Trophoblast cell (in vitro differentiated cells and primary cell): ENCODE results near the gene TALDO1.

ENCODE experiments used
- DNase-seq, 2 donors: peaks; one replicate each; pipeline ENCODE4 v3.0.0-alpha.2; 2016
- H2AFZ ChIP-seq: 2 replicates; pipeline ENCODE4 v1.6.1; 2013; ENCODE audit warnings: low read length, moderate library complexity, mild to moderate bottlenecking; ENCODE audit not compliant: insufficient read depth, poor library complexity
- H2AK5ac ChIP-seq: 2 replicates; pipeline ENCODE4 v1.6.1; 2013; ENCODE audit warnings: mild to moderate bottlenecking, low read length
- H2BK120ac ChIP-seq: 2 replicates; pipeline ENCODE4 v1.6.1; 2013; ENCODE audit warnings: low read length, mild to moderate bottlenecking, moderate library complexity; ENCODE audit not compliant: insufficient read depth, poor library complexity
- H2BK12ac ChIP-seq: 2 replicates; pipeline ENCODE4 v1.6.1; 2013; ENCODE audit warnings: mild to moderate bottlenecking, low read length, moderate library complexity
- H2BK5ac ChIP-seq: 2 replicates; pipeline ENCODE4 v1.6.1; 2013; ENCODE audit warnings: low read length, low read depth, moderate library complexity, mild to moderate bottlenecking; ENCODE audit not compliant: poor library complexity
- H3K14ac ChIP-seq: 2 replicates; pipeline ENCODE4 v1.6.1; 2013; ENCODE audit warnings: mild to moderate bottlenecking, low read length
- H3K18ac ChIP-seq: 2 replicates; pipeline ENCODE4 v1.6.1; 2013; ENCODE audit warnings: mild to moderate bottlenecking, low read length
- H3K23ac ChIP-seq: 2 replicates; pipeline ENCODE4 v1.6.1; 2013; ENCODE audit warnings: low read length
- H3K27ac ChIP-seq: 2 replicates; pipeline ENCODE4 v1.5.1; 2013; ENCODE audit warnings: low read depth, mild to moderate bottlenecking, inconsistent platforms, low read length, moderate library complexity
- H3K27me3 ChIP-seq: 2 replicates; pipeline ENCODE4 v1.6.1; 2013; ENCODE audit warnings: inconsistent platforms, mild to moderate bottlenecking, low read length, moderate library complexity; ENCODE audit not compliant: insufficient read depth
- H3K36me3 ChIP-seq, 2 experiments: 1 replicate in 1 of 2; 2 replicates in 1 of 2; pipeline ENCODE4 v1.6.1; 2013; ENCODE audit warnings: low read length in 2 of 2, mild to moderate bottlenecking in 2 of 2, moderate library complexity in 1 of 2; ENCODE audit not compliant: insufficient read depth in 2 of 2, control insufficient read depth in 1 of 2
- H3K4ac ChIP-seq: 2 replicates; pipeline ENCODE4 v1.6.1; 2013; ENCODE audit warnings: low read depth, mild to moderate bottlenecking, low read length, moderate library complexity
- H3K4me1 ChIP-seq, 2 experiments: 1 replicate in 1 of 2; 2 replicates in 1 of 2; pipeline ENCODE4 v1.6.1; 2013; ENCODE audit warnings: low read length in 2 of 2, mild to moderate bottlenecking in 2 of 2, moderate library complexity in 1 of 2; ENCODE audit not compliant: insufficient read depth in 2 of 2, control insufficient read depth in 1 of 2
- H3K4me2 ChIP-seq: 2 replicates; pipeline ENCODE4 v1.6.1; 2013; ENCODE audit warnings: inconsistent platforms, mild to moderate bottlenecking, low read length, moderate library complexity
- H3K4me3 ChIP-seq: 2 replicates; pipeline ENCODE4 v1.5.1; 2013; ENCODE audit warnings: mild to moderate bottlenecking, low read depth, low read length, inconsistent platforms
- H3K79me1 ChIP-seq: one replicate; pipeline ENCODE4 v1.6.1; 2013; ENCODE audit warnings: low read length
- H3K79me2 ChIP-seq: 2 replicates; pipeline ENCODE4 v1.6.1; 2013; ENCODE audit warnings: low read length, mild to moderate bottlenecking; ENCODE audit not compliant: control insufficient read depth, insufficient read depth, poor library complexity
- H3K9ac ChIP-seq: 2 replicates; pipeline ENCODE4 v1.6.1; 2013; ENCODE audit warnings: mild to moderate bottlenecking, low read length
- H3K9me3 ChIP-seq: 2 replicates; pipeline ENCODE4 v1.6.1; 2013; ENCODE audit warnings: low read depth, mild to moderate bottlenecking, control low read depth, inconsistent platforms, low read length; ENCODE audit not compliant: insufficient read depth
- H4K12ac ChIP-seq: 2 replicates; pipeline ENCODE4 v1.6.1; 2013; ENCODE audit warnings: low read depth, mild to moderate bottlenecking, low read length, moderate library complexity
- H4K8ac ChIP-seq: 2 replicates; pipeline ENCODE4 v1.6.1; 2013; ENCODE audit warnings: low read depth, mild to moderate bottlenecking, low read length, moderate library complexity
- H4K91ac ChIP-seq: one replicate; pipeline ENCODE4 v1.6.1; 2013; ENCODE audit warnings: low read depth, mild to moderate bottlenecking, low read length, moderate library complexity
- WGBS: extraction: QIAGEN DNeasy Blood & Tissue Kit; methylation state at CpG from one replicate; pipeline ENCODE4 v1.1.7; 2013; ENCODE audit warnings: missing lambda C conversion rate; ENCODE audit not compliant: insufficient read length, insufficient coverage; ENCODE audit errors: extremely low coverage; 5-methylcytosine and 5-hydroxymethylcytosine counted together

Gene TALDO1

DNA sequence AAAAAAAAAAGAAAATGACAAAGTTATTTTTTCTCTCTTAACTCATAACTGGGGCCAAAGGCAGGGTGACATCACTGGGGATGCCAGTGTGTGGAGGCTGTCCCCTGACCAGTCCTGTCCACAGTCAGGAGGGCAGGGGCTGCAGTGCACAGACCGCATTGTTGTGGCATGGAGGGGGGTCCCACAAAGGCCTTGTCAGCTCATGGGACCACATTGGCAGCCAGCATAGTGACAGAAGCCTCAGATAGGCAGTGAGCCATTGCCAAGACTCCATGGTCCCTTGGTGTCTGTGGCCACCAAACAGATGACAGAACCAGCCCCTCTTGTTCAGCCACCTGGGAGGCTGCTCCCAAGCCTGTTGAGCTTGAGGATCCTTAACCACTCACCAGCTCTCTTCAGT, 47.5 kb upstream of the TALDO1 start:
- no CpG with 5 or more reads among the region's 1 CpG for WGBS

GRCh38 chr11:701741-702461, 45.4 kb upstream of the TALDO1 start:
- Histone ChIP-seq H3K14ac (no peak overlapping the region), H4K12ac (no peak overlapping the region), H4K8ac (no peak overlapping the region), H3K4me3 (no peak overlapping the region), H3K79me1 (peaks cover 19% of the 10 kb centered on the region), H2BK120ac (no peak overlapping the region), H2AK5ac (no peak overlapping the region), H3K27ac (no peak overlapping the region), H4K91ac (no peak overlapping the region), H3K9me3 (no peaks in the 10 kb centered on the region), H3K4ac (no peak overlapping the region), H3K79me2 (peaks cover 13% of the 10 kb centered on the region), H2AFZ (no peak overlapping the region), H3K4me1 (peaks cover 17 to 23% of the 10 kb centered on the region in 2 experiments), H3K23ac (no peak overlapping the region), H3K4me2 (no peak overlapping the region), H2BK12ac (no peak overlapping the region), H3K18ac (no peak overlapping the region), H2BK5ac (no peak overlapping the region), H3K36me3 (peaks cover 27 to 30% of the 10 kb centered on the region in 2 experiments), H3K9ac (no peak overlapping the region), H3K27me3 (no peaks in the 10 kb centered on the region)
- DNase-seq, result no peak
- WGBS, result no CpG with 5 or more reads among the region's 22 CpGs

More for the DNA sequence above, 47.5 kb upstream of the TALDO1 start:
- no peak overlapping the region for H2BK120ac ChIP-seq
- peaks cover 16% of the 10 kb centered on the region for H3K79me1 ChIP-seq
- H3K27me3 ChIP-seq, result no peaks in the 10 kb centered on the region
- H3K27ac ChIP-seq, result no peak overlapping the region
- no peak overlapping the region for H2BK12ac ChIP-seq
- H3K4me1 ChIP-seq, result peaks cover 9% of the 10 kb centered on the region in 2 experiments
- H3K4me3 ChIP-seq, result no peak overlapping the region
- no peak overlapping the region for H3K23ac ChIP-seq
- peaks cover 8% of the 10 kb centered on the region for H3K79me2 ChIP-seq
- H3K36me3 ChIP-seq, result peaks cover 27 to 30% of the 10 kb centered on the region in 2 experiments
- no peak overlapping the region for H4K8ac ChIP-seq
- H3K4me2 ChIP-seq, result no peak overlapping the region
- DNase-seq, result no peak
- no peak overlapping the region for H4K12ac ChIP-seq
- no peak overlapping the region for H3K14ac ChIP-seq
- no peak overlapping the region for H3K4ac ChIP-seq
- no peaks in the 10 kb centered on the region for H3K9me3 ChIP-seq
- no peak overlapping the region for H2AK5ac ChIP-seq
- H3K9ac ChIP-seq, result no peak overlapping the region
- H2BK5ac ChIP-seq, result no peak overlapping the region
- H3K18ac ChIP-seq, result no peak overlapping the region
- H4K91ac ChIP-seq, result no peak overlapping the region
- H2AFZ ChIP-seq, result no peak overlapping the region

DNA sequence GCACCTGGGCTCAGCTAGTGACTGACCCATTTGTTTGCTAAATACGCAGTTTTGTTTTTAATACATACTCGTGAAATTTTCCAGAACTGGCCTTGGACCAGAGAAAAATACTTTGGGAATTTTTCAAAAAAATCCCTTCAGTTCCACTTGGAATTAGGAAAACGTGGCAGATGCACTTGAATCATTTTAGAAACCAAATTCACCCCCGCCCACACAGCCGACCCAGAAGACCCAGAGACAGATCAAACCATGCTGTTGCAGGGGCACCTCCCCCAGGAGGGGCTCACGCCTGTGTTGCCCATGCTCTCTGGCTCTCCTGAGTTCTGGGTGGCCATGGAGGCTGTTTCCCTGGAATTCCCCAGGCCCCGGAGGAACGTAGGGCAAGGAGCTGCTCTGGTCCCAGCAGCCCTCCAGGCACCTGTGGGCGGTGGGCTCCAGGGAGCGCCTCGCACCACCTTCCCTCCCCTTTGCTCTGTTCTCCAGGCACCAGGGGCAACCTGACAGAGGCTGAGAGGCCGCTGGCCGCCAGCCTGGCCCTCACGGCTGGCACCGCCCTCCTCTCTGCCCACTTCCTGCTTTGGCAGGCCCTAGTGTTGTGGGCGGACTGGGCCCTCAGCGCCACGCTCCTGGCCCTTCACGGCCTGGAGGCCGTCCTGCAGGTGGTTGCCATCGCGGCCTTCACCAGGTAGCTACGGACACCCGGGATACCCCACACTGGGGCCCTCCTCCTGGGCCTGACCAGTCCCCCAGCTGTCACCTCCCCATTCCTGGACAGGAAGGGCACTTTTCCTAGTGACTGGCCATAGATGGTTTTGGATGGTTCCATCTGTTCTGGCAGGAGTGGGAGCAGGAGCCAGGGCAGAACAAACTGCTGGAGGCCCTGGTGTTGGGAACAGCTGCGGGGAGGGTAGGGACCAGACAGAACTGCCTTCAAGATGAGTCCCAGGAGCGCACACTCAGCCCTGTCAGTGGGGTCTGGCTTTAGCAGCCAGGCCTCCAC, 44.5 kb upstream of the TALDO1 start:
- no peak overlapping the region for H3K4me2 ChIP-seq
- no peak overlapping the region for H2BK120ac ChIP-seq
- peaks cover 27 to 30% of the 10 kb centered on the region in 2 experiments for H3K36me3 ChIP-seq
- H4K91ac ChIP-seq, result no peak overlapping the region
- no peak overlapping the region for H4K12ac ChIP-seq
- no peak overlapping the region for H2AFZ ChIP-seq
- peaks cover 25% of the 10 kb centered on the region for H3K79me1 ChIP-seq
- H4K8ac ChIP-seq, result no peak overlapping the region
- no peak overlapping the region for H3K27ac ChIP-seq
- no peak overlapping the region for H2BK5ac ChIP-seq
- H3K4me1 ChIP-seq, result peaks cover 19 to 29% of the 10 kb centered on the region in 2 experiments
- no peak overlapping the region for H2AK5ac ChIP-seq
- H2BK12ac ChIP-seq, result no peak overlapping the region
- no peak overlapping the region for H3K9ac ChIP-seq
- H3K27me3 ChIP-seq, result no peaks in the 10 kb centered on the region
- WGBS, result no CpG with 5 or more reads among the region's 26 CpGs
- DNase-seq, result no peak
- H3K4me3 ChIP-seq, result no peak overlapping the region
- H3K14ac ChIP-seq, result no peak overlapping the region
- no peak overlapping the region for H3K18ac ChIP-seq
- H3K23ac ChIP-seq, result no peak overlapping the region
- H3K79me2 ChIP-seq, result peaks cover 19% of the 10 kb centered on the region
- H3K4ac ChIP-seq, result no peak overlapping the region
- H3K9me3 ChIP-seq, result no peaks in the 10 kb centered on the region

DNA sequence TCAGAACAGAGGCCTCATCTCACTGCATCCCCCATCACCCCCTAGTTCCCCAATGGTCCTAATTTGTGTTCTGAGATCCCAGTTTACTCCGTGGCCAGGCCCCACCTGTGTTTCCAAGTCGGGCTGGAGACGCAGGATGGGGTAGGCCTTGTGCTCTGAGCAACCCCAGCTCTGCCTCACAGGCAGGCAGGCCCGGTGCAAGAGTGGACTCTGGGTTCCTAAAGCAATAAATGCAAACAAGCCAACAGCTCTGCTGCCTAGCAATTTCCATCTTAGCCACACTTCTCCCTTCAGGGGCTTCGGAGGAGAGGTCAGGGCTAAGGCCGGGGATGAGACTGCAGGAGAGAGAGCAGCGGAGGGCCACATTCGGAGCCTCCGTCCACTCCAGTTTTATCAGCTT, 43.8 kb upstream of the TALDO1 start:
- no peak overlapping the region for H4K91ac ChIP-seq
- H3K9ac ChIP-seq, result no peak overlapping the region
- H3K23ac ChIP-seq, result no peak overlapping the region
- WGBS, result no CpG with 5 or more reads among the region's 9 CpGs
- H4K12ac ChIP-seq, result no peak overlapping the region
- peaks cover 24 to 33% of the 10 kb centered on the region in 2 experiments for H3K4me1 ChIP-seq
- peaks cover 24% of the 10 kb centered on the region for H3K79me2 ChIP-seq
- peaks cover 31% of the 10 kb centered on the region for H3K79me1 ChIP-seq
- H3K36me3 ChIP-seq, result peaks cover 27 to 34% of the 10 kb centered on the region in 2 experiments
- H3K4me2 ChIP-seq, result no peak overlapping the region
- H3K27me3 ChIP-seq, result no peaks in the 10 kb centered on the region
- H3K27ac ChIP-seq, result no peak overlapping the region
- no peaks in the 10 kb centered on the region for H3K9me3 ChIP-seq
- H2BK120ac ChIP-seq, result no peak overlapping the region
- no peak for DNase-seq
- no peak overlapping the region for H3K4ac ChIP-seq
- no peak overlapping the region for H3K4me3 ChIP-seq
- no peak overlapping the region for H2BK5ac ChIP-seq
- no peak overlapping the region for H2AFZ ChIP-seq
- H4K8ac ChIP-seq, result no peak overlapping the region
- no peak overlapping the region for H3K14ac ChIP-seq
- no peak overlapping the region for H3K18ac ChIP-seq
- no peak overlapping the region for H2BK12ac ChIP-seq
- H2AK5ac ChIP-seq, result no peak overlapping the region
